Stromal cell of bone marrow (primary cell): ENCODE results near the gene SLAMF9.
A peak's percentile ranks its signal among the peaks of the same experiment; 100 is the strongest.

ENCODE experiments used
- DNase-seq: peaks from one replicate; pipeline ENCODE4 v3.0.0-alpha.2; 2012; ENCODE audit warnings: low read depth

The SLAMF9 gene

DNA sequence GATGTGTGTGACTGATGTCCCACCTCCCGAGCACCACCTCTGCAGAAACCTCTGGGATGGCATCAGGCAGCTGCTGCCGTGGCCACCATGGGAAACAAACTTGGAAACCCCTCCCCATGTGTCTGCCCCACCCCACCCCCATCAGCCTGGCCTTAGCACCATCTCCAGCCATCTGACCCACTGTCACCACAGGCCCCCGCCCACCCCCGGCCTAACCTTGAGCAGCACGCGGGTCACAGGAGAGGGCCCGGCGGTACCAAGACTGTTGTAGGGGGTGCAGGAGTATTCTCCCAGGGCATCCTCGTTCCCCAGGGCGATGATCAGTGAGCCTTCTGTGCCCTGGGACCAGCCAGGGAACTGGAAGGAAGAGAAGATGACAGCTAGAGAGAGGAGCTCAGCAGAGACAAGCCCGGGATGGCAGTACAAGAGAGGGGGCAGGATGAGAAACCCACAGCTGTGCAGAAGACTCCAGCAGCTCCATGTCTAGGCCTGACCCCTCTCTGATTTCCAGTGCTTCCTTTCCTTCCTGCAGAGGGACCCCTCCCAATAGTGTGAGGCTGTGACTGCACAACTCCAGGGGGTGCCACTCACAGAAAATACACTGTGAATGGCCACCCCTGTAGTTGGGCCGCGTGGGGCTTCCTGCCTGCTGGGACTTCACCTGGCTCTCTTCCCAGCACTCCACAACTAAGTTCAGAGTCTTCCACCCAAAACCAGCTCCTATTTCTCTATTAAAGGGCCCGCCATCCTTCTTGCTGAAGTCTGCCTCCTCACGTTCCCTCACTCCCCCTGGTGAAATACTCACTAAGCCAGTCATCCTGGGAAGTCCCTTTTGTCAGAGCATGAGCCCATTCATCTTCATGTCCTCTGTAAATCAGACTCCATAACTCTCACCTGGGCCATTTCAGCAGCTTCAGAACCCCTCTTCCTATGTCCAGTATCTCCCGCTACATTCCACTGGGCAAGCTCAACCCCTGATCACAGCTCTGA, 21.4 kb downstream of the SLAMF9 start:
- DNase-seq: no peak

DNA sequence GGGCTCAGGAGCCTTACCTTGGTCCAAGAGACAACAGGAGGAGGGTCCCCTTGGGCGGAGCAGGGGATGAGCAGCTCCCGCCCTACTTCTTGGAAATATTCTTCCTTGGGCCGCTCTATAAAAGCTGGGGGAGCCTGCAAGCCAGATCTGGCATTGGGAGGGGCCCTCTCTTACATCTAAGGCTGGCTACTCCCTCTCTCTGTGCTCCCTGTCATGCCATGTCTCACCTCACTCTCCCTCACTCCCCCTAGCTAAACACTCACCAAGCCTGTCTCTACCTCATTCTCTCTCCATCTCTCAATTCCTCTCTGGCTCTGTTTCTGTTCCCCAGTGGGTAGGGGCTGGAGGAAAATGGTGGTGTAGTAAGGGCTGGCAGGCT, 22.3 kb downstream of the SLAMF9 start:
- DNase-seq: no peak

DNA sequence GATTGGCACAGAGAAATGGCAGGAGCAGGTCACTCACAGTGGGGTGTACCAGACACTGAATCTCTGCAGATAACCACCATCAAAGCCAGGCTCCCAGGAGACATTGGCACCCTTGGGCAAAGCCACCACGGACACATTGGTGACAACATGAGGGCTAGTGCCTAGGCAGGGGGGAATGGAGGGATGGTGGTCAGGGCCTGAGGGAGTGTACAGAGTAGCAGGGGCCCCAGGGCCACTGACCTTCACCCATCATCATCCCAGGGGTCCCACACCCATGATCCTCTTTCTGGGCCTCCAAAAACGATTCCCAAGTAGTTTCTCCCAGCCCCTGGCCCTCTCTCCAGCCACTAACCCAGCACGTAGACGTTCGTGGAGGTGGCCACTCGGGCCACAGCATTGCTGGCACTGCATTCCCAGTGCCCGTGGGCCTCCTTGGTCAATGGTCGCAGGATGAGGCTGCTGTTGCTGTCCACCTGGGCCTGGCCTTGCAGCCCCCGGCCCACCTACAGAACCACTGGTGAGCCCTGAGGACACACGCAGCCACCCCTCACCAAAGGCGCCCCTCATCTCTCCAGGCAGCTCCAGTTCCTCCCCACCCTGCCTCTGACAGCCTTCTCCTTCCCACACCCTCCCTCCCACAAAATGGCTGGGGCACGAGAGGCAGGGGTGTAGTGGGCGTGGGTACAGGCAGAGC, 22.8 kb downstream of the SLAMF9 start:
- DNase-seq: no peak

- DNase-seq: no peak
Measured at GRCh38 chr1:159930634-159931033, 23.4 kb downstream of the SLAMF9 start.

DNA sequence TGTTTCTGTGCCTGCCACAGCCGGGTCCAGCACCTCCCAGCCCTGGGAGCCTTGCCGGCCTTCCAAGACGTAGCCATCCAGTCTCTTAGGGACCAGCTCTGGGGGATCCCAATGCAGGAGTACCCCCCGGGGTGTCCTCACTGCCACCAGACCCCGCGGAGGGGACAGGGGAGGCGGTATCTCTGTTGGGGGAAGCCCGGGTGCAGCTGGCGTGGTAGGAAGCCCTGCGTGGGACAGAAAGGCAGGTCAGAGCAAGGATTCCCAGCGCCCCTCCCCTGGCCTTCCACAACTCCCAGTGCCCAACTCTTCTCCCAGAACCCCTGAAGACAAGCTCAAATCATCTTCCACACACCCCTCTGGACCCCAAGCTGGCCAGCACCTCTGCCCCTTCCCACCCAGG, 23.8 kb downstream of the SLAMF9 start:
- no peak for DNase-seq

DNA sequence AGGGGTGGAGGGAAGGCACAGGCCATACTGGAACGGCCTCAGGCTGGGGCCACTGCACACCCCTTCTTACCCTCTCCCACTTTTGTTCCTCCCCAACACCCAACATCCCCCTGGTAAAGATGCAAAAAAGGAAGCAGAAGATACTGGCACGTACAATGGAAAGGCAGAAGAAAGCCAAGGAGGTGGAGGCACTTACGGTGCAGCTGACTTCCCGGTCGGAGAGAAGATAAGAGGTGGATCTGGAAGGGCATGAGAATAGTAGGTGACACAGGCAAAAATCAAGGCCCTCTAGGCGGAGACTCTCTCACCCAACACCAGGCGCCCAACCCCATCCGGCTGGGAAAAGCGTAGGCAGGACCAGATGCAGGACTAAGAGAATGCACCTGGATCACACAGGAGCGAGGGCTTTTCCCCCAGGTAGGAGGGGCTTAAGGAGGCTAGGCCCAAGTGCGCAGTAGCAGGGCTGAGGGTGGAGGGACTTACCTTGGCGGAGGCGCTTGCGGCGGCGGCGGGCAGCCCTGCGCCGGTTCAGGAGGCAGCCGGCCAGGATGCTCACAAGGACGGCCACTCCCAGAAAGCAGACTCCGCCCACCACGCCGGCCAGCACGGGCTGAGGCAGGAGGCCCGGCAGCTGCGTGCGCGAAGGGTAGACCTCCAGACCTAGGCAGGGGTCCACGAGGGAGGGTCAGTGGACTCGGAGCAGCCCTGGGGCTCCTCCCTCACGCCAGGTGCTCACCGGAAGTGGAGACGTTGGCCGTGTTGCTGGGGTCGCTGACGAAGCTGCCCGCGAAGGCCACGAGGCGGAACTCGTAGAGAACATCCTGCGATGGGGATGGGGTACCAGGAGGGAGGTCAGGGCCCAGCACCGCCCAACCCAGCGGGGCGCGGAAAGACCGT, 24.6 kb downstream of the SLAMF9 start:
- DNase-seq: no peak

DNA sequence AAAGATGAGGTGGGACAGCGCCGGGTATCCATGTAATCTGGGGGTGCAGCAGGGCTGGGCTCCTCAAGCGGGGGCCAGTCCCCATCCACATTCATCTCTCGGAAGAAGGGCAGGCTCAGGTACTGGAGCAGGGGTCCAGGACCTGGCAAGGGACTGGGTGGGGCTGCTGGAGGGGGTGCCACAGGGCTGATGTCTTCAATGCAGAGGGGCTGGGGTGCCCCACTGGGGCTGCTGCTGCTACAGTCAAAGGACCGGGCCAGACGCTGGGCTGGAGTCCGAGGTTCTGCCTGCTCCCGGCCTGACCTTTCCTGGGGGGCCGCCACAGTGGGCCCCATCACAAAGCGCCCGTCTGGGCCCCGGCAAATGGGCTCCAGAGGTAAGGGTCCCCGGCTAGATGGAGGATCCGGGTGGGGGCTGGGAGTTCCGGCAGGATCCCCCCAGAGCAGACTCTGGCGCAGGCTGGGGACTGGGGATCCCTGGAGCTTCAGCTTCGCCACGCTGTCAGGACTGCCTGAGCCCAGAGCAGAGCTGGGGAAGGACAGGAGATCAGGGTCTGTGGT, 25.5 kb downstream of the SLAMF9 start:
- no peak for DNase-seq

GRCh38 chr1:159927849-159928431, 26.1 kb downstream of the SLAMF9 start:
- no peak for DNase-seq

GRCh38 chr1:159927211-159927848, 26.7 kb downstream of the SLAMF9 start:
- no peak for DNase-seq

GRCh38 chr1:159925719-159926078, 28.3 kb downstream of the SLAMF9 start:
- no peak for DNase-seq

DNA sequence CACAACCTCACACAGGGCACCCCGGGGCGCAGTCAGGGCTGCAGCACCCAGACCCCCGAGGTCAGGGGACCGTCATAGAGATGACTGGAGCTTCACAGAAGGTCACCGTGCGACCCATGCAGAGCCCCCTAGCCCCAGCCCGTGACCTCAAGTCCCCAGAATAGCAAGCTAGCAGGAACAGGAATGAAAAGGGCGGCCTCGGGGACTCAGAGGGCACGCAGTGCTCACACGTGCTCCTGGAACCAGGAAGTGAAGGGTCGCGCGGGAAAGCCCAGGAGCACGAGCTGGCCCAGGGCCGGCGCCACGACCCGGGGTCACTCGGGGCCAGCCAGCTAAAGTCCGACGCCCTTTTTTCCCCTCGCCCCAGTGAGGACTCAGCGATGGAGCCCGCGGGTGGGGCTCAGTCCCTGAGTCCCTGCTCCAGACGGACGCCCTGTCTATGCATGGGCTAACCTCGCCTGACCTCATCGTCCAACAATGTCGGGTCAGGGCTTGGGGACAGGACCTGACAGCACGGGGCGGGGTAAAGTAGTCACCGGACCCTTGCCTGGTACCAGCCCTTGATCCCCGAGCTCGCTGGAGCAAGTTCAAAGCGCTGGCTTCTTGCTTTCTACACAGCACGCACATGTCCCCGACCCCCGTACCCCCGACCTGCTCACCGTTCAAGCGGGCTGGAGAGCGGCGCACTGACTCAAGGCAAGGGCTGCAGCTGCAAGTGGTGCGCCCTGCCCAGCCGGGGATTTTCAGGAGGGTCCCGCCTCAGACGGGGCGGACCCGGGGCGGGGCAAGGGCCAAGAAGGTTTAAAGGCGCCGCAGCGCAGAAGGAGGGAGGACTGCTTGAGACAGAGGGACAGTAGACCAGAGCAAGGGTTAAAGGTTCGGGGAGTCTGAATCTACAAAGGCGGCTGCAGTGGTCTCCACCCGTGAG, 29.0 kb downstream of the SLAMF9 start, which contains the start of gene TAGLN2:
Gene TAGLN2 (minus strand): TSS at position 717 of the 928 bp plus-strand sequence. CDS start 4,998 bp downstream, outside the sequence.
- peak; percentile 83 for DNase-seq

DNA sequence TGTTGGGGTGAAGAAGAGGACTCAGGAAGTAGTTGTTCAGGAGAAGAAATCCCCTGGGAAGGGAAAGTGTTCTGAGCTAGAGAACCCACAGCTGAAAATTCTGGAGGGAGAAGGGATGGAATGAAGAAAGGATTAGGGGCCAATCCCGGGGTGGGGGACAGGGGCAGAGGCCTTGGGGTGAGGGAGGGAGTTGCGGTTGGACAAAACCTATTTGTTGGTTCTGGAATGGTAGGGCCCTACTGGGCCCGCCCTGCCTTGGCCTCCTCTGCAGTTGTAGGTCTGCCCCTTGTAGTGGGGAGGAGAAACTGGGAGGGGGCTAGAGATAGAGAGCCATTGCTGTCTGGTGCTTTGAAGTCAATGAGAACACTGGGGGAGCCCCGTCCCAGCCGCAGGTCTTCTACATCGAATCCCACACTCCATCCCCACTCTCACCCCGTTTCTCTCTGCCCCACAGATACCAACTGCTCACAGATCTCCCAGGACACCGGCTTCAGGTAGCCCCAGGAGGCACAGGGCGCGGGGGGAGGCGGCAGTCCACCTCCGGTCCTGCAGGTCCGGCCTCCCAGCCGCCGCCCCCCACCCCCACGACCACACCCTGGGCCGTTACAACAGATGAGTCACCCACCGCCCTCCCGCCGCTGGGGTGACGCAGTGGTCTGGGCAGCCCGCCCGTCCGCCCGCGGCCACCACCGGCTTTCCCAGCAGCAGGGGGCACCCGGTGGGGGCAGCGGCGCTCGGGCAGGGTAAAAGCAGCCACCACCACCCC, 29.8 kb downstream of the SLAMF9 start:
- DNase-seq: peak; percentile 83

DNA sequence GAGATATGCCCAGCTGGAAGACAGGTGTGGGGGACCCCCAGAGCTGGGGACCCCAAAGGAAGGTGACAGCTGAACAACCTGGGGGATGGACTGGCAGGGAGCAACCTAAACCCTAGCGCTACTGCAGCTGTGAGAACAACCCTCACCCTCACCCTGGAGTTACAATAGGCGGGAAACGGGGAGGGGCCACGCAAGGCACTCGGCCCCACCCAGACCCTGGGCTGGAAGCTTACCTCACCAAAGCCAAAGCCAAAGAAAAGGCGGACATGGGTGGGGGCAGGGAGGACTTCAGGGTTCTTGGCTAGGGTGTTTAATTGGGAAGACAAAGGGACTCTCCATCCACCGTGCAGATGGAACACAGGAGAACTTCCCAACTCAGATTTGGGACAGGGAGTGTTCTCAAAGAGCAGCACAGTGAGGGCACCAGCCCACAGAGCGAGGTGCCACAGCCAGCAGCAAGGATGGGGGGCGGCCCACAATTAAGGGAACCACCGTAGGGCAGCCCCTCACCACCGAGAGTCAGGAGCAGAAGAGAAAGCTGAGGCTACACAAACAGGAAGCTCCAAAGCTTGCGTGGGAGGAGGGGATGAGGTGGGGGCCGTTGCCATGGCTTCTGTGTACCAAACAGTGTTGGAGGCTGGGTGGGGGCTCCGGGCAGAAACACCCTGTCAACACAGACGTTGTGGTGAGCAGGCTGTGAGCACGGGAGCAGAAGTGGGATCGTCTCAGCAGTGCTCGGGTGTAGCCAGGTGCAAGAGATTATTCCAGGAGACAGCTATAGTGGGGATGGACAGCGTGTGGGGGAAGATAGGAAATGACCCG, 30.6 kb downstream of the SLAMF9 start:
- DNase-seq: peak; percentile 77

DNA sequence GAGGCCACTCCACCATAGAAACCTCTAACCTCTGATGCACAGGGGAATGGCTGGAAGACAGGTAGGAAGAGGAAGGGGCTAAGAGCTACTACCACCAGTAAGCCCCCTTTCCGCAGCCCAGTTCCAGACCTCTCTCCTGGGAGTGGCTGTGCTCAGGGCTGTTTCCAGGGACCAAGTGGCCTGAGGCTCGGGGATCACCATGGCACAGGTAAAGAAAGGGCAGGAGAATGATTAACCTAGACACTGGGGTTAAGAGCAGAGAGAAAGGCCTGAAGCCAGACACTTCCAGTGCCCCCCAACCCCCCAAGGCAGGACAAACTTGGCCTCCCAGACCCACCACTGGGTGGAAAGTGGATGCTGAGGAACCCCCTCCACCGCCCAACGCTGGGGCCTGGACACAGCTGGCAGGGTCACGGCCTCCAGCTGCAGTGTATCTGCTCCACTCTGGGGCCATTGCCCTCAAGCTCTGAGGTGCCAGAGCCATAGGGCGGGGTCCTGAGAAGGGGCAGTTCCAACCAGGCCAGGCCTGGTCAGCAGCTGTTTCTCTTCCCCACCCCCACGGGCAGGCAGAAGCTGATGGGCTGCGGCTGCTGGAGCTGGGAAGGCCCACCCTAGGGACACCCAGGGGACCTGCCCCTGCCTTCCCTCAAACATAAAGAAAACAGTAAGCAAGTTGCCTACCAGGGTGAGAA, 31.4 kb downstream of the SLAMF9 start:
- no peak for DNase-seq

DNA sequence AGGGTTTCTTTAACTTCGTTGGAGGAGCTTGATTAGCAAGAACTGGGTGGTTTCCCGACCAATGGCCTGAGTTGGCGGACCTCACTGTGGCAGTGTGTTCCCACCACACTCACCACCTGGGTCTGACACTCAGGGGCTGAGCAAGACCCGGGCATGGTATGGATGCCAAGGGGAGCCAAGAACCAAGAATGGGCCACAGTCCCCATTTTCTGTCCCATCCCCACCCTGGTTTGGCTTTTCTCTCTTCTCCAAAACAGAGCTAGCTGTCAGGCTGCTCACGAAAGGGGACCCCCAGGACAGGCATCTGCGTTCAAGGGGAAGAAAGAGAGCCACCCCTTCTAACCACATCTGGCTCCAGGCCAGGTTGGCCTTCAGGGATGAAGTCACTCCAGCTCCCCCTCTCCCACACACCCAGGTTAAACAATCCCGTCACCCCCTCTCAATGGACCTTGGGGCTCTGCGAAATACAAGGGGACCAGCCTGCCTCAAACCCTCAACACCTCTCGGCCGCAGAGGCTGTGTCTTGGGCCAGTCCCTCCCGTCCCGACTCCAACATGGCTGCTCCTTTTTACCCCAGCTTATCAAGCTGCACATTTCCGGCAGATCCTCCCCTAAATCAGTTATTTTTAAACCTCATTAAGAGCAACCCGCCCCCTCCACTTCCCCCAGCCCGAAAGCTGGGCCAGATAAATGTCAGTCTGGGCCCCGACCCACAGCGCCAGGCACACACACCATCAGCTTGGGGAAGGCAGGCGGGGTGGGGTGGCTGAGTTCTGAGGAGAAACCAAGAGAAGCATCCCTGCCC, 32.1 kb downstream of the SLAMF9 start:
- DNase-seq: no peak

- DNase-seq: no peak
Measured at GRCh38 chr1:159921251-159921650, 32.8 kb downstream of the SLAMF9 start.

DNA sequence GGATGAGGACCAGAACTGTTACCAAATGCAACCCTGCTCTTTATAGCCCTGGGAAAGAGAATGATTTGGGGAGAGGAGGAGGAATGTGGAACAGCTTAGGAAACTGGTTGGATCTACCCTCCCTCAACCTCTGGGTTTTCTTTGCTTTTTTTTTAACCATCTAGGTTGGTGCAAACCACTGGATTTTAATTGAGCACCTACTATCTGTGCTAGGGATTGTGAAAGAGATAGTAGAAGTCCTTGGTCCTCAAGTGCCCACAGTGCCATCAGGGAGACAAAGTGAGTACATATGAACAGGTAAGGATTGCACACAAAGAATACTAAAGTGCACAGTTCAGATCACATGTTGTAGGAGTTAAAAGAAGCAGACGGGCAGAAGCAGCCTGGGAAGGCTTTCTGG, 33.4 kb downstream of the SLAMF9 start:
- no peak for DNase-seq
